ENCODE data around the gene CERS3.
"Not testable (repeated sequence)": the region's sequence is repeated elsewhere in the genome, so short reads cannot be mapped to it uniquely, and the experiment has no call there.

Gene CERS3

GRCh38 chr15:100448481-100448880 lies 80.3 kb downstream of the CERS3 start:
- Histone ChIP-seq H3K9me3 (ENCODE audit: control insufficient read depth, low read length) (no peaks in the 10 kb centered on the region), H3K27me3 (replicated peaks; ENCODE audit: control insufficient read depth, insufficient read depth, low read length, poor library complexity, severe bottlenecking) (no peaks in the 10 kb centered on the region), H3K4me3 (ENCODE audit: insufficient read depth, low read depth, low read length, poor library complexity, severe bottlenecking) (no peak overlapping the region), H3K36me3 (ENCODE audit: control insufficient read depth, insufficient read depth, low read length) (no peaks in the 10 kb centered on the region), H3K4me1 (ENCODE audit: control insufficient read depth, insufficient read depth, low read length, poor library complexity, severe bottlenecking) (no peaks in the 10 kb centered on the region), H3K27ac (ENCODE audit: insufficient read depth, low read length, poor library complexity, severe bottlenecking) (no peak overlapping the region)
- DNase-seq: no peak

GRCh38 chr15:100441063-100441462 lies 87.7 kb downstream of the CERS3 start:
- not testable (repeated sequence) for H3K27ac ChIP-seq (ENCODE audit: insufficient read depth, low read length, poor library complexity, severe bottlenecking); H3K36me3 ChIP-seq (ENCODE audit: control insufficient read depth, insufficient read depth, low read length); H3K9me3 ChIP-seq (ENCODE audit: control insufficient read depth, low read length); H3K4me1 ChIP-seq (ENCODE audit: control insufficient read depth, insufficient read depth, low read length, poor library complexity, severe bottlenecking); H3K27me3 ChIP-seq (replicated peaks; ENCODE audit: control insufficient read depth, insufficient read depth, low read length, poor library complexity, severe bottlenecking); DNase-seq; H3K4me3 ChIP-seq (ENCODE audit: insufficient read depth, low read depth, low read length, poor library complexity, severe bottlenecking)

GRCh38 chr15:100439514-100439913 lies 89.2 kb downstream of the CERS3 start:
- Histone ChIP-seq H3K4me3 (ENCODE audit: insufficient read depth, low read depth, low read length, poor library complexity, severe bottlenecking) (no peak overlapping the region), H3K27me3 (replicated peaks; ENCODE audit: control insufficient read depth, insufficient read depth, low read length, poor library complexity, severe bottlenecking) (no peaks in the 10 kb centered on the region), H3K9me3 (ENCODE audit: control insufficient read depth, low read length) (no peaks in the 10 kb centered on the region), H3K36me3 (ENCODE audit: control insufficient read depth, insufficient read depth, low read length) (no peaks in the 10 kb centered on the region), H3K27ac (ENCODE audit: insufficient read depth, low read length, poor library complexity, severe bottlenecking) (no peak overlapping the region), H3K4me1 (ENCODE audit: control insufficient read depth, insufficient read depth, low read length, poor library complexity, severe bottlenecking) (no peaks in the 10 kb centered on the region)
- DNase-seq: no peak

- H3K4me1 ChIP-seq (ENCODE audit: control insufficient read depth, insufficient read depth, low read length, poor library complexity, severe bottlenecking): no peaks in the 10 kb centered on the region
- no peaks in the 10 kb centered on the region for H3K27me3 ChIP-seq (replicated peaks; ENCODE audit: control insufficient read depth, insufficient read depth, low read length, poor library complexity, severe bottlenecking)
- DNase-seq: no peak
- H3K27ac ChIP-seq (ENCODE audit: insufficient read depth, low read length, poor library complexity, severe bottlenecking): no peak overlapping the region
- H3K4me3 ChIP-seq (ENCODE audit: insufficient read depth, low read depth, low read length, poor library complexity, severe bottlenecking): no peak overlapping the region
- H3K36me3 ChIP-seq (ENCODE audit: control insufficient read depth, insufficient read depth, low read length): no peaks in the 10 kb centered on the region
- H3K9me3 ChIP-seq (ENCODE audit: control insufficient read depth, low read length): no peaks in the 10 kb centered on the region
Measured at GRCh38 chr15:100438570-100438969, 90.2 kb downstream of the CERS3 start.

- Histone ChIP-seq H3K4me3 (ENCODE audit: insufficient read depth, low read depth, low read length, poor library complexity, severe bottlenecking) (no peak overlapping the region), H3K9me3 (ENCODE audit: control insufficient read depth, low read length) (no peaks in the 10 kb centered on the region), H3K27me3 (replicated peaks; ENCODE audit: control insufficient read depth, insufficient read depth, low read length, poor library complexity, severe bottlenecking) (no peaks in the 10 kb centered on the region), H3K4me1 (ENCODE audit: control insufficient read depth, insufficient read depth, low read length, poor library complexity, severe bottlenecking) (no peaks in the 10 kb centered on the region), H3K36me3 (ENCODE audit: control insufficient read depth, insufficient read depth, low read length) (no peaks in the 10 kb centered on the region), H3K27ac (ENCODE audit: insufficient read depth, low read length, poor library complexity, severe bottlenecking) (no peak overlapping the region)
- no peak for DNase-seq
Measured at GRCh38 chr15:100437261-100437660, 91.5 kb downstream of the CERS3 start.

- H3K27me3 ChIP-seq (replicated peaks; ENCODE audit: control insufficient read depth, insufficient read depth, low read length, poor library complexity, severe bottlenecking): no peaks in the 10 kb centered on the region
- no peak for DNase-seq
- H3K4me1 ChIP-seq (ENCODE audit: control insufficient read depth, insufficient read depth, low read length, poor library complexity, severe bottlenecking): no peaks in the 10 kb centered on the region
- no peak overlapping the region for H3K27ac ChIP-seq (ENCODE audit: insufficient read depth, low read length, poor library complexity, severe bottlenecking)
- no peak overlapping the region for H3K4me3 ChIP-seq (ENCODE audit: insufficient read depth, low read depth, low read length, poor library complexity, severe bottlenecking)
- no peaks in the 10 kb centered on the region for H3K9me3 ChIP-seq (ENCODE audit: control insufficient read depth, low read length)
- H3K36me3 ChIP-seq (ENCODE audit: control insufficient read depth, insufficient read depth, low read length): no peaks in the 10 kb centered on the region
Measured at GRCh38 chr15:100434561-100434960, 94.2 kb downstream of the CERS3 start.

GRCh38 chr15:100434038-100434437 lies 94.7 kb downstream of the CERS3 start:
- H3K36me3 ChIP-seq (ENCODE audit: control insufficient read depth, insufficient read depth, low read length): no peaks in the 10 kb centered on the region
- H3K9me3 ChIP-seq (ENCODE audit: control insufficient read depth, low read length): no peaks in the 10 kb centered on the region
- H3K4me1 ChIP-seq (ENCODE audit: control insufficient read depth, insufficient read depth, low read length, poor library complexity, severe bottlenecking): no peaks in the 10 kb centered on the region
- no peak overlapping the region for H3K27ac ChIP-seq (ENCODE audit: insufficient read depth, low read length, poor library complexity, severe bottlenecking)
- H3K4me3 ChIP-seq (ENCODE audit: insufficient read depth, low read depth, low read length, poor library complexity, severe bottlenecking): no peak overlapping the region
- DNase-seq: no peak
- no peaks in the 10 kb centered on the region for H3K27me3 ChIP-seq (replicated peaks; ENCODE audit: control insufficient read depth, insufficient read depth, low read length, poor library complexity, severe bottlenecking)

GRCh38 chr15:100433304-100433703 lies 95.4 kb downstream of the CERS3 start:
- H3K4me3 ChIP-seq (ENCODE audit: insufficient read depth, low read depth, low read length, poor library complexity, severe bottlenecking): no peak overlapping the region
- no peaks in the 10 kb centered on the region for H3K36me3 ChIP-seq (ENCODE audit: control insufficient read depth, insufficient read depth, low read length)
- DNase-seq: no peak
- H3K9me3 ChIP-seq (ENCODE audit: control insufficient read depth, low read length): no peaks in the 10 kb centered on the region
- no peaks in the 10 kb centered on the region for H3K4me1 ChIP-seq (ENCODE audit: control insufficient read depth, insufficient read depth, low read length, poor library complexity, severe bottlenecking)
- H3K27me3 ChIP-seq (replicated peaks; ENCODE audit: control insufficient read depth, insufficient read depth, low read length, poor library complexity, severe bottlenecking): no peaks in the 10 kb centered on the region
- no peak overlapping the region for H3K27ac ChIP-seq (ENCODE audit: insufficient read depth, low read length, poor library complexity, severe bottlenecking)

GRCh38 chr15:100430411-100430810 lies 98.3 kb downstream of the CERS3 start:
- H3K4me1 ChIP-seq (ENCODE audit: control insufficient read depth, insufficient read depth, low read length, poor library complexity, severe bottlenecking): no peaks in the 10 kb centered on the region
- no peak overlapping the region for H3K4me3 ChIP-seq (ENCODE audit: insufficient read depth, low read depth, low read length, poor library complexity, severe bottlenecking)
- no peak overlapping the region for H3K27ac ChIP-seq (ENCODE audit: insufficient read depth, low read length, poor library complexity, severe bottlenecking)

GRCh38 chr15:100429116-100429728 lies 99.5 kb downstream of the CERS3 start:
- H3K4me3 ChIP-seq (ENCODE audit: insufficient read depth, low read depth, low read length, poor library complexity, severe bottlenecking): no peak overlapping the region
- no peaks in the 10 kb centered on the region for H3K36me3 ChIP-seq (ENCODE audit: control insufficient read depth, insufficient read depth, low read length)
- no peaks in the 10 kb centered on the region for H3K9me3 ChIP-seq (ENCODE audit: control insufficient read depth, low read length)
- no peaks in the 10 kb centered on the region for H3K27me3 ChIP-seq (replicated peaks; ENCODE audit: control insufficient read depth, insufficient read depth, low read length, poor library complexity, severe bottlenecking)
- no peaks in the 10 kb centered on the region for H3K4me1 ChIP-seq (ENCODE audit: control insufficient read depth, insufficient read depth, low read length, poor library complexity, severe bottlenecking)
- no peak overlapping the region for H3K27ac ChIP-seq (ENCODE audit: insufficient read depth, low read length, poor library complexity, severe bottlenecking)
- DNase-seq: no peak

More at GRCh38 chr15:100430411-100430810, 98.3 kb downstream of the CERS3 start:
- Histone ChIP-seq H3K36me3 (ENCODE audit: control insufficient read depth, insufficient read depth, low read length) (no peaks in the 10 kb centered on the region), H3K9me3 (ENCODE audit: control insufficient read depth, low read length) (no peaks in the 10 kb centered on the region), H3K27me3 (replicated peaks; ENCODE audit: control insufficient read depth, insufficient read depth, low read length, poor library complexity, severe bottlenecking) (no peaks in the 10 kb centered on the region)
- DNase-seq: no peak
